ENCODE results near the gene PDZD2.

DNA sequence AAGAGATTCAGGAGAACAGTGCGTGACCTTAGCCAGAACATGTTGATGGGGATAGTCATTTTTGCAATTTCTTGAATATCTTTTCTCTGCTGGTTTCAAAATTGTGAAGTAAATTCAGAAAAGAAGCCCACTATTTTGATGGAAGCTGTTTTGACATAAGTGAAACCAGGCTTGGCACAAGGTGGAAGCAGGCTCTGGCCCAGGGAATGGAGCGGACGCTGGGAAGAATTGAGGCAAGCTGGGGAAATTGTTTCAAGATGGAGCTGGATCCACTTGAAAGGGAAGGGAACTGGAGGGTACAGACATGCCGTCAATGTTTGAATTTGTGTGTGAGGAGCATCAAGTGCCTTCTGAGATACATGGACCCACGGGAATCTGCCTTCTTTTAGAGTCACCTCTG is 328.0 kb downstream of the PDZD2 start:
- TF ChIP-seq CTCF (IDR thresholded peaks at IDR 0.05), result no peak
- no peak for TF ChIP-seq POLR2A (IDR thresholded peaks at IDR 0.05)
